K562 (cell line): ENCODE data around the gene SH3BP5L. TPM values are rescaled to one million over a fixed set of nuclear protein-coding genes. Genes with fewer than 3 reads are reported as not detected.

Experiments
- CBX5 ChIP-seq: IDR thresholded peaks from 2 replicates; pipeline ENCODE4 v1.6.1; 2014; ENCODE audit warnings: low read depth, borderline replicate concordance
- DNMT1 ChIP-seq: fragments of 450-650 bp; IDR thresholded peaks from 2 replicates; pipeline ENCODE4 v1.6.1; 2016; ENCODE audit warnings: antibody characterized with exemption, mild to moderate bottlenecking
- ELK1 ChIP-seq: sonication (generic); formaldehyde crosslinking; IDR thresholded peaks from 2 replicates; pipeline ENCODE4 v1.8.1; 2022; ENCODE audit warnings: missing genetic modification reagents
- ESRRA ChIP-seq: fragments of 450-650 bp; IDR thresholded peaks from 2 replicates; pipeline ENCODE4 v1.6.1; 2014; ENCODE audit warnings: low read depth, mild to moderate bottlenecking, moderate library complexity, borderline replicate concordance
- ETV5 ChIP-seq: sonication (generic); formaldehyde crosslinking; IDR thresholded peaks from 2 replicates; pipeline ENCODE4 v1.4.0; 2020; ENCODE audit warnings: low read depth, mild to moderate bottlenecking, missing genetic modification reagents
- GATAD2A ChIP-seq: fragments of 450-650 bp; IDR thresholded peaks from 2 replicates; pipeline ENCODE4 v1.6.1; 2017
- GMEB1 ChIP-seq: fragments of 250-450 bp; sonication (Bioruptor Pico); IDR thresholded peaks from 2 replicates; pipeline ENCODE4 v1.4.0; 2020; ENCODE audit warnings: mild to moderate bottlenecking
- GTF2F1 ChIP-seq: IDR thresholded peaks from 2 replicates; pipeline ENCODE4 v1.6.1; 2011; ENCODE audit warnings: low read depth, low read length, improper control_type of control experiment
- HOMEZ ChIP-seq: fragments of 250-450 bp; sonication (Bioruptor Pico); IDR thresholded peaks from 2 replicates; pipeline ENCODE4 v1.4.0; 2020; ENCODE audit warnings: mild to moderate bottlenecking, moderate library complexity
- MECOM ChIP-seq: fragments of 250-450 bp; sonication (Bioruptor Pico); IDR thresholded peaks from 2 replicates; pipeline ENCODE4 v1.8.0; 2022; ENCODE audit warnings: inconsistent platforms
- NCOA4 ChIP-seq: fragments of 450-650 bp; IDR thresholded peaks from 2 replicates; pipeline ENCODE4 v1.6.1; 2018; ENCODE audit warnings: mild to moderate bottlenecking; ENCODE audit not compliant: partially characterized antibody
- NR2F6 ChIP-seq: fragments of 450-650 bp; formaldehyde crosslinking; IDR thresholded peaks from 2 replicates; pipeline ENCODE4 v1.4.0; 2020; ENCODE audit warnings: mild to moderate bottlenecking
- RAD51 ChIP-seq: fragments of 450-650 bp; IDR thresholded peaks from 2 replicates; pipeline ENCODE4 v1.7.1; 2016; ENCODE audit warnings: low read depth, mild to moderate bottlenecking, borderline replicate concordance
- RBM39 ChIP-seq: fragments of 200-400 bp; formaldehyde crosslinking; optimal IDR thresholded peaks from 2 replicates; pipeline ENCODE3; 2018; ENCODE audit warnings: low read depth, low read length
- RFX5 ChIP-seq: IDR thresholded peaks from 2 replicates; pipeline ENCODE4 v1.6.1; 2011; ENCODE audit warnings: low read depth, mild to moderate bottlenecking, improper control_type of control experiment, low read length
- SAFB2 ChIP-seq: fragments of 200-400 bp; formaldehyde crosslinking; IDR thresholded peaks from 2 replicates; pipeline ENCODE4 v1.6.1; 2018; ENCODE audit warnings: borderline replicate concordance, low read length, low read depth, moderate library complexity; ENCODE audit not compliant: severe bottlenecking
- ZNF134 ChIP-seq: fragments of 250-450 bp; sonication (Bioruptor Pico); conservative IDR thresholded peaks from 2 replicates; pipeline ENCODE4 v1.4.0; 2020
- ZNF449 ChIP-seq: fragments of 250-450 bp; sonication (Bioruptor Pico); IDR thresholded peaks from 2 replicates; pipeline ENCODE4 v1.8.0; 2022; ENCODE audit warnings: moderate library complexity, mild to moderate bottlenecking, inconsistent platforms
- ZNF511 ChIP-seq: sonication (generic); formaldehyde crosslinking; IDR thresholded peaks from 2 replicates; pipeline ENCODE4 v1.8.0; 2022; ENCODE audit warnings: mild to moderate bottlenecking, missing genetic modification reagents
- ZNF655 ChIP-seq: fragments of 250-450 bp; sonication (Bioruptor Pico); IDR thresholded peaks from 2 replicates; pipeline ENCODE4 v1.5.0; 2021
- polyA plus RNA-seq, 8 experiments: library from polyadenylated mRNA; depleted of rRNA in 4 of 8; stranded (reverse) in 5 of 8; unstranded in 3 of 8; fragments of >200 nt; fragmentation: Nextera tagmentation in 2 of 8; fragmentation: Illumina TruSeq in 1 of 8; extraction: Ambion mirVana in 2 of 8; extraction: Trizol in 1 of 8; gene quantifications; 2 replicates each; pipeline versions ENCODE4 v1.2.1 to v1.2.3, GENCODE V29; 2011 to 2014; ENCODE audit warnings: inconsistent platforms in 1 of 8, missing spikeins in 1 of 8
- total RNA-seq, 7 experiments: library from RNA; depleted of rRNA in 6 of 7; stranded (reverse); fragments of >200 nt in 6 of 7; fragmentation: Illumina TruSeq in 2 of 7; extraction: Trizol in 2 of 7; gene quantifications; 2 replicates each; pipeline versions ENCODE4 v1.2.1 to v1.2.3, GENCODE V29; 2011 to 2021; ENCODE audit warnings: low replicate concordance in 1 of 7

The SH3BP5L gene
- total and polyA plus RNA-seq, 9 of the 15 experiments (the other 6 are each of a cell fraction or from before 2014, with no cell fraction given) = 1.9 to 26.5 (median 15.8) TPM

GRCh38 chr1:248858891-248859889, 33.5 kb upstream of the SH3BP5L start, which contains the start of gene ZNF692 (continued):
- TF ChIP-seq ELK1 (CRISPR knock-in tag) = no peak
- TF ChIP-seq ZNF655 (CRISPR knock-in tag) = no peak
- TF ChIP-seq MECOM (CRISPR knock-in tag) = no peak
- TF ChIP-seq ZNF134 (CRISPR knock-in tag) = no peak
- TF ChIP-seq GATAD2A = 0 out of 2 replicates have a peak, but pooled peaks have one; percentile 62
- no peak for TF ChIP-seq CBX5
- TF ChIP-seq ZNF449 (CRISPR knock-in tag) = no peak
- TF ChIP-seq RBM39 = no peak
- TF ChIP-seq NCOA4 = no peak
- peak; percentile 86 for TF ChIP-seq ESRRA
- TF ChIP-seq GTF2F1 = peak; percentile 65
- TF ChIP-seq SAFB2 = no peak
- TF ChIP-seq RFX5 = no peak
- TF ChIP-seq ETV5 (CRISPR knock-in tag) = peak; percentile 92
- no peak for TF ChIP-seq NR2F6 (CRISPR knock-in tag)
- TF ChIP-seq ZNF511 (CRISPR knock-in tag) = peak; percentile 76; the same call in 1 of the 2 replicates
- TF ChIP-seq GMEB1 = peak; percentile 63
- no peak for TF ChIP-seq DNMT1
- no peak for TF ChIP-seq HOMEZ (CRISPR knock-in tag)
- TF ChIP-seq RAD51 = no peak
